Cardiac fibroblast (primary cell): ENCODE data around the gene UBE2I.

ENCODE experiments used
- DNase-seq, 2 donors: peaks; one replicate each; pipeline versions ENCODE4 v3.0.0 to v3.0.0-alpha.2; 2010; ENCODE audit warnings: low read depth in 2 of 2
- H3K4me3 ChIP-seq, 2 donors: replicated peaks in 1 of 2; 1 replicate in 1 of 2; 2 replicates in 1 of 2; pipeline ENCODE4 v1.5.1; 2011; ENCODE audit warnings: low read depth in 2 of 2, low read length in 2 of 2, mild to moderate bottlenecking in 2 of 2, moderate library complexity in 1 of 2
- TF ChIP-seq, protein P1 (sequence below): IDR thresholded peaks from one replicate; pipeline ENCODE4 v1.5.1; 2011; ENCODE audit warnings: low read depth, mild to moderate bottlenecking, low read length, inconsistent platforms

The UBE2I gene

GRCh38 chr16:1272453-1273198, 36.8 kb upstream of the UBE2I start:
- DNase-seq, result no peak
- TF ChIP-seq, protein P1, sequence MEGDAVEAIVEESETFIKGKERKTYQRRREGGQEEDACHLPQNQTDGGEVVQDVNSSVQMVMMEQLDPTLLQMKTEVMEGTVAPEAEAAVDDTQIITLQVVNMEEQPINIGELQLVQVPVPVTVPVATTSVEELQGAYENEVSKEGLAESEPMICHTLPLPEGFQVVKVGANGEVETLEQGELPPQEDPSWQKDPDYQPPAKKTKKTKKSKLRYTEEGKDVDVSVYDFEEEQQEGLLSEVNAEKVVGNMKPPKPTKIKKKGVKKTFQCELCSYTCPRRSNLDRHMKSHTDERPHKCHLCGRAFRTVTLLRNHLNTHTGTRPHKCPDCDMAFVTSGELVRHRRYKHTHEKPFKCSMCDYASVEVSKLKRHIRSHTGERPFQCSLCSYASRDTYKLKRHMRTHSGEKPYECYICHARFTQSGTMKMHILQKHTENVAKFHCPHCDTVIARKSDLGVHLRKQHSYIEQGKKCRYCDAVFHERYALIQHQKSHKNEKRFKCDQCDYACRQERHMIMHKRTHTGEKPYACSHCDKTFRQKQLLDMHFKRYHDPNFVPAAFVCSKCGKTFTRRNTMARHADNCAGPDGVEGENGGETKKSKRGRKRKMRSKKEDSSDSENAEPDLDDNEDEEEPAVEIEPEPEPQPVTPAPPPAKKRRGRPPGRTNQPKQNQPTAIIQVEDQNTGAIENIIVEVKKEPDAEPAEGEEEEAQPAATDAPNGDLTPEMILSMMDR, result no peak
- H3K4me3 ChIP-seq, result no peak overlapping the region

- no peak overlapping the region for H3K4me3 ChIP-seq
- DNase-seq, result no peak
- TF ChIP-seq, protein P1, result no peak
Observed at GRCh38 chr16:1273816-1274215, 35.6 kb upstream of the UBE2I start.

DNA sequence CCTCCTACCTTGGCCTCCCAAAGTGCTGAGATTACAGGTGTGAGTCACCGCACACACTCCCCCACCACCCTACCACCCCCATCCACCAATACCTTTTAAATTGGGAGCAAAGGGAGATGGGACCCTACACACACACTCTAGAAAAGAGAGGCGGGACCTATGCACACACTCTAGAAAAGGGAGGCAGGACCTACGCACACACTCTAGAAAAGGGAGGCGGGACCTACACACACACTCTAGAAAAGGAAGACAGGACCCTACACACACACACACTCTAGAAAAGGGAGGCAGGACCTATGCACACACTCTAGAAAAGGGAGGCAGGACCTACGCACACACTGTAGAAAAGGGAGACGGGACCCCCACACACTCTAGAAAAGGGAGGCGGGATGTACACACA, 34.7 kb upstream of the UBE2I start:
- H3K4me3 ChIP-seq, result no peak overlapping the region
- TF ChIP-seq, protein P1, result no peak
- DNase-seq, result no peak

DNA sequence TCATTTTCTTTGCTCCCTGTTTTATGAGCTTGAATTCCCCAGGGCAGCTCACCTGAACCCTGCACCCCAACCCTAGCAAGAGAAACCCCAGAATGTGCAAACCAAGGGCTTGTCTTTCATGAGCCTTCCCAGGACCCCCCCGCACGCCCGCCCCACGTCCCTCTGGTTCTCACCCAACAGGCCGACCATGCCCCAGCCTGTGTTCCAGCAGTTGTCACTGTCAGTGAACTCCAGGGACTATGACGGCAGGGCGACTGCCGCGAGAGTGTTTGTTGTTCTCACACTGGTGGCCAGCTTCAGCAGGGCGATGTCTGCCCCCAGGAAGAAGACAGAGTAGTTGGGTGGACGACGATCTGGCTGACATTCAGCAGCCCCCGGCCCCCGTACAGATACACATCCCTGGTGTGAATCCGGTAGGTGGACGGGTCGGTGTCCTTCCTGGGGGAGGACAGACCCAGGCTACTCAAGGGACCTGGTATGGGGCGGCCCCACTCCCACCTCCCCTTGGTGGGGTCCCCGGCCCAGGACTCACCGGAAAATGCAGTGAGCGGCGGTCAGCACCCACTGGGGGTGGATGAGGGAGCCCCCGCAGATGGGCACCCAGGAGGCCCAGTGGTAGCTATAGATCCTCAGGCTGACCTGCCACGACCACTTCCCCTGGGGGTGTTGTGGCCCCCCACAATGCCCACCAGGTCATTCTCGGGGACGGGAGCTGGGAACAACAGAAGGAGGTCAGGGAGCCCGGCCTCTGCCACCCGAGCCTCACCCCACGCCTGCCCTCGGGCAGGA, 33.5 kb upstream of the UBE2I start:
- TF ChIP-seq, protein P1, result no peak
- no peak for DNase-seq
- H3K4me3 ChIP-seq, result no peak overlapping the region

- no peak overlapping the region for H3K4me3 ChIP-seq
- TF ChIP-seq, protein P1, result no peak
Observed at GRCh38 chr16:1276580-1276878, 32.9 kb upstream of the UBE2I start.

DNA sequence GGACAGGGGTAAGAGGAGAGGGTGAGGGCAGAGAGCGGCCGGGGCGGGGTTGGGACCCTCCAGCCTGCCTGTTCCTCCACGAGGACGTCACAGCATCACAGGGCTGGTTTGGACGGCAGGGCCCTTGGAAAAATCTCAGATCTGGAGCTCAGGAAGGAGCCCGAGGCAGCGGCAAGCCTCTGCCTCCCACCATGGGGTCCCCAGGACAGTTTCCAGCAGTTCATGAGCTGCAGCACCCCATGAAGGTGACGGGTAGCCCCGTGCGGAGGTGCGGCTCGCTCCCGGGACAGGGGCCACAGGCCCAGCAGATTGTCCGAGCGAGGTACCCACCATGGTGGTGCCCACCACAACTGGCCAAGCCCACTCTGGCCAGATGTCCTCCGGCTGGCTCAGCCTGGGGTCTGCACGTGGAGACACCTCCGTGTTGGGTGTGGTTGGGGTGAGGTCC, 32.3 kb upstream of the UBE2I start:
- no peak overlapping the region for H3K4me3 ChIP-seq
- TF ChIP-seq, protein P1, result no peak
- no peak for DNase-seq

More at GRCh38 chr16:1276580-1276878, 32.9 kb upstream of the UBE2I start:
- no peak for DNase-seq
